GM21717 (cell line): ENCODE data around the gene EEF1AKMT1.

ENCODE experiments used
- ATAC-seq: cut with Tn5 transposase; IDR thresholded peaks from one replicate; pipeline ENCODE4 v1.9.1; 2021; ENCODE audit warnings: mild to moderate bottlenecking, moderate library complexity; ENCODE audit not compliant: unreplicated experiment

Gene EEF1AKMT1

GRCh38 chr13:20721058-20721453 lies 52.7 kb downstream of the EEF1AKMT1 start:
- ATAC-seq = no peak

DNA sequence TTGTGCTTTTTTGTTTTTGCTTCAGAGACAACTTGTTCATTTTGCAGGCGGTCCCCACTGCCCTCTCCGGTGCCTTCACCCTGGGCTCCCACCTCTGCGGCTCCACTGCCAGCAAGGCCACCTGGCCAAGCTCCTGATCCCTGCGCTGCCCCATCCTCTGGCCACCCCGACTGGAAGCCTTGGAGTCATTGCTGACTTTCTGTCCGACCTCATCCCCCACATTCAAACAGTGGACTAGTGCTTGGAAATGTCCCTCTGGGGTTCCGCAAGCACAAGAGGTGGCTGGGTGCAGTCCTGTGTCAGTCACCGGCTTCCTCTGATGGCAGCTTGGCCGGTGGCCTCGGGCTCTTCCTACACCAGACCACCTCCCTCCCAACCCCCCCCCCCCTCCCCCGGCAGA lies 53.3 kb downstream of the EEF1AKMT1 start:
- ATAC-seq = no peak

DNA sequence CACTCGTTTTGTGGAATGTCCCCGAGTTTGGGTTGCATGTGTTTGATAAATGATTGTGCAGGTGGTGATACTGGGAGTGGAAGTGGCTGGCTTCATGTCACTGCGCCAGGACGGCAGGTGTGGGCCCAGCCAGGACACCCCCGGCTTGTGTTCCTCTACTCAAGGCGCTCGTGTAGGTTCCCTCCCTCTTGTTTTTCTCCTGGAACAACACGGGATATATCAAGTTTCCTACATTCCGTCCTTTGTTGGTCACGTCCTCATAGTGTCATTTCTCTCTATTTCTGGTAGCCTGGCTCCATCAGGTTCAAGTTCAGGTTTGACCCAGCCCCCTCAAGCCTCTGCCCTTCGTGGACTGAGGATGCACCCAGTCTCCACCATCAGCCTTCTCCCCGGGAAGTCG lies 54.0 kb downstream of the EEF1AKMT1 start:
- no peak for ATAC-seq

GRCh38 chr13:20718958-20719566 lies 54.7 kb downstream of the EEF1AKMT1 start:
- ATAC-seq = no peak

DNA sequence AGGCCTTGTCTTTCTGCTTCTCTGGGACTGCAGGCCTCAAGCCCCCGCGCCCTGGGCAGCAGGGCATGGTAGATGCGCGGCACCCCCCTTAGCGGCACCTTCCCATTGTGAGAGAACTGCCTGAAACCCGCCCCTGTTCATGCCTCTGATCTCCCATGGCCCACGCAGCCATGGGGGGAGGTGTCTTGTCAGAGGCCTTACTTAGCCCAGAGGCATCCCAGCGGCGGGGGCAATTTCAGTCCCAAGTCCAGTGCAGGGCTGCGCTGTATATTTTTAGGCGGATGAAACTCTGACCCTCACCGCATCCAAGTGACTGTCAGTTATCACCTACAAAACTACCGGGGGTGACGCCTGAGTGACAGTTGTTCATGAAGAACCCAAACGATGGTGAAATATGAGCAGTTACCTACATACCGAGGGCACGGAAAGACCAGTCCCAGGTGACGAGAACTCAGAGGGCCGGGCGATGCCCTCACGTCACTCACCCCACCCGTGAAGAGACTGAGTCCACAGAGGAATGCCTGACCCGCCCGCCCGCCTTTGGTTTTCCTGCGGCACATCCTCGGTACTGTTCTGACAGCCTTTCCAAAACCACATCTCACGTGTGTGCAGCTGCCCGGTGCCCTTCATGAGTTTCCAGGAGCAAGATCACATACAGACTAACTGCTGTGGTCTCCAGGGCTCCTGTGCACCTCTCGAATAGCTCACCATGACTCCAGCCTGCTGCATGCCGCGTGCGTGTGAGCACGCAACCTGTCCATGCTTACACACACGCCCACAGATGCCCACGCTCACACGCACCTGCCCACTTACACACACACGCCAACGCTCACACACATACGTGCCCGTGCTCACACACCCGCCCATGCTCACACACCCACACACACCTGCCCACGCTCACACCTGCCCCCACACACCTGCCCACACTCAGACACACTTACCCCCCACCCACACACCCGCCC lies 55.9 kb downstream of the EEF1AKMT1 start:
- no peak for ATAC-seq

- ATAC-seq = no peak
Measured at GRCh38 chr13:20716951-20717350, 56.8 kb downstream of the EEF1AKMT1 start.

DNA sequence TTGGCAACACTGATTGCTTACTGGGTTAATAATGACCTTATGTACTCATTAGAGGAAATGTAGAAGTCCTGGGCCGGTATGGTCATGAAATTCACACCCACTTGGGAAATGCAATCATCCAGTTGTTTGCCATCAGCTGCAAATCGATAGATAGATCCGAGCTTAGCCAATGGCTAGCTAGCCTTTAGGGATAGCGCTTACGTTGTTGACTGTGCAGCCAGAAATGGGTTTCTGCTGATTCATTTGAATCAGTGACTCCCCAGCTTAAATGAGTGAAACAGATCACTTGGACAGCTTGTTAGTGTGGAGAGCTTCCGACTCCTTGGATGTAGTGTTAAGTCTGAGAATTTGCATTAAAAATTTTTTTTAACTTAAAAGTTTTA lies 58.4 kb downstream of the EEF1AKMT1 start:
- ATAC-seq = no peak

GRCh38 chr13:20714563-20715329 lies 59.0 kb downstream of the EEF1AKMT1 start:
- no peak for ATAC-seq

- ATAC-seq = no peak
Measured at GRCh38 chr13:20714161-20714560, 59.6 kb downstream of the EEF1AKMT1 start.

GRCh38 chr13:20713751-20714150 lies 60.0 kb downstream of the EEF1AKMT1 start:
- ATAC-seq = no peak

DNA sequence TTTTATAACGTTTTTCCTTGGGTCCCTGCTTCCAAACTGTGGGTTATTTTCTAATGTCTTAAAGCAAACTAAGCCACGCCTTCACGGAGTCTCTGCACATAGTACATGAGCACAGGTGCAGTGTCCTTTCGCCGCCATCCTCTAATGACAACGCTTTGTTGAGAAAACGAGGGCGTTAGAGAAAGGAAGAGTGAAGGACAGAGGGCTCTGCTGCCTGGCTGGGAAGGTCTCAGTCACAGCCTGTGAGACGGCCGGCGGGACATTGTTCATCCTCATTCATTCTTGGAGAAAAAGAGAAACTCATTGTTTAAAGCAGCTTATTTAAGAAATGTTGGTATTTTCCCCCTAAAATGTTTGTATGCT lies 60.8 kb downstream of the EEF1AKMT1 start:
- ATAC-seq = no peak

- ATAC-seq = no peak
Measured at GRCh38 chr13:20711301-20712044, 62.3 kb downstream of the EEF1AKMT1 start.

DNA sequence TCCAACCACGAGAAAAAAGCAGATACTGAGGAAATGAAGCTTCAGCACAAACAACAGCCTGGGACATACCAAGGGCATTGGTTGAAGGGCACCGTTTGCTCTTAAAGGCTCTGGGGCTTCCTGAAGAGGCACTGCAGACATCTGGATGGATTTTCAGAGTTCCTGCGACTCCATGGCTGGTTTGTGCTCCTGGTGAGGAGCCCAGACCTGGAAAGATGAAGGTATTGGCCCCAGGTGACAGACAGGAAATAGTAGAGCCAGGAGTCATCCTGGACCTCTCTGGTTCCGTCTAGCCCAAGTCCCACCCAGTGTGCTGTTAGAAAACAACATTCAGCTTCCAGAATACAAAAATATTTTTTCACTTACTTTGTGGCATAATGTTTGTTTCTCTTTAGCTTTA lies 64.0 kb downstream of the EEF1AKMT1 start:
- ATAC-seq = no peak

GRCh38 chr13:20709369-20709768 lies 64.4 kb downstream of the EEF1AKMT1 start:
- no peak for ATAC-seq

DNA sequence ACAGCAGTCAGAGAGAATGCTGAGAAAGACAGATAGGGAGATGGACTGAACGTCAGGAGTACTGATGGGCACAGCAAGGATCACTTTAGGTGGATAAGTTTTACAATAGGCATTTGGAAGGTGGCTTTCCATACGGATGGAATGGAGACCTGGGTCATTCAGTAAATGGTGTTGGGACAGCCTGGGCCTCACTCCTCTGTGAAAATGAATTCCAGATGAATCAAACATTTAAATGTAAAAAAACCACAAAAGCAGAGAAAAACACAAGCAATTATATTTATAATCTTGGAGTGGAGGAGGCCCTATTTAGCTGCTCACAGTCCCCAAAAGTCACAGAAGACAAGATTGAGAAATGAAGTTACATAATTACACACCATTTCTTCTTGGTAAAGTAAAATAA lies 65.5 kb downstream of the EEF1AKMT1 start:
- no peak for ATAC-seq

- no peak for ATAC-seq
Measured at GRCh38 chr13:20706661-20707060, 67.1 kb downstream of the EEF1AKMT1 start.

DNA sequence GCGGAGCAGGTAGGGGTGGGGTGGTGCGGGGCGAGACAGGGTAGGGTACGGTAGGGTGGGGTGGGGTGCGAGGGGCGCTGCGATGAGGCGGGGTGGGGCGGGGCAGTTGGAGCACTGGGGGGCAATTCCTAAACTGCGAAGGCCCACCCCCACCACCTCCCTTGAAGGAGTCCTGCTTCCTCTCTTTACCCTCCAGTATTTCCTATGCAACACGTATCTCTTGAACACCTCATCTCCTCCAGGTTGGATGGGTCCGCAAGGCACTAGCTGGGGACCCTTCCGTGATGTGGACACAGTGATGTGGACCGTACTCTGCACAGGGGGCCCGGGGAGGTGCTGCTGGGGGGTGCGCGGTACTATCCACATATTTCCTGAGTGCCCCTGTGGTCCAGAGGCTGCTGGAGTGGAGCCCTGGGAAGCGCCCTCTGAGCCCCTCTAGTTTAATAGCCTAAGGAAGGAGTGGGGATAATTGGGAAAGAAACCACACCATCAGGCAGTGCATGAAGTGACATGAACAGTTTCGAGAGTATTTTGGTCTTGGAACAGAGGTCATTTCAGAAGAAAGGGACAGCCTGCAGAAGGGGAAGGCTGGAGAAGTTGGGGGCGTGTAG lies 69.2 kb downstream of the EEF1AKMT1 start:
- ATAC-seq = no peak

DNA sequence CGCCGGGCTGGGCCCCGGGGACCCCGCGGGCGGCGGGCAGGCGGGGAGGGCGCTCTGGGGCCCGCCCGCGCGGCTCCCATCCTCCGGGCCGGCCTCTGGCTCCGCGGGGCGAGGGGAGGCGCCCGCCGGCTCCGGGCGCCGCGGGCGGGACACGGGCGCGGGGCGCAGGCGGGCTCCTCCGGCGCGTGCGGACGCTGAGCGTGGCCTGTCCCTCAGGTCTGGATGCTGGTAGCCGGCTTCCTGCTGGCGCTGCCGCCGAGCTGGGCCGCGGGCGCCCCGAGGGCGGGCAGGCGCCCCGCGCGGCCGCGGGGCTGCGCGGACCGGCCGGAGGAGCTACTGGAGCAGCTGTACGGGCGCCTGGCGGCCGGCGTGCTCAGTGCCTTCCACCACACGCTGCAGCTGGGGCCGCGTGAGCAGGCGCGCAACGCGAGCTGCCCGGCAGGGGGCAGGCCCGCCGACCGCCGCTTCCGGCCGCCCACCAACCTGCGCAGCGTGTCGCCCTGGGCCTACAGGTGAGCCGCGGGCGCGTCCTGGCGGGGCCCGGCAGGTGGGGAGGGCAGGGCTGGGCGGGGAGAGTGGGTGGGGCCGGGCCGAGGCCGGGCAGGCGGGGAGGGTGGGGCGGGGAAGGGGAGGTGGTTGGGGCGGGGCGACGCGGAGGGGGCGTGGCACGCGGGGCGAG lies 69.8 kb downstream of the EEF1AKMT1 start:
- ATAC-seq = peak; percentile 83

DNA sequence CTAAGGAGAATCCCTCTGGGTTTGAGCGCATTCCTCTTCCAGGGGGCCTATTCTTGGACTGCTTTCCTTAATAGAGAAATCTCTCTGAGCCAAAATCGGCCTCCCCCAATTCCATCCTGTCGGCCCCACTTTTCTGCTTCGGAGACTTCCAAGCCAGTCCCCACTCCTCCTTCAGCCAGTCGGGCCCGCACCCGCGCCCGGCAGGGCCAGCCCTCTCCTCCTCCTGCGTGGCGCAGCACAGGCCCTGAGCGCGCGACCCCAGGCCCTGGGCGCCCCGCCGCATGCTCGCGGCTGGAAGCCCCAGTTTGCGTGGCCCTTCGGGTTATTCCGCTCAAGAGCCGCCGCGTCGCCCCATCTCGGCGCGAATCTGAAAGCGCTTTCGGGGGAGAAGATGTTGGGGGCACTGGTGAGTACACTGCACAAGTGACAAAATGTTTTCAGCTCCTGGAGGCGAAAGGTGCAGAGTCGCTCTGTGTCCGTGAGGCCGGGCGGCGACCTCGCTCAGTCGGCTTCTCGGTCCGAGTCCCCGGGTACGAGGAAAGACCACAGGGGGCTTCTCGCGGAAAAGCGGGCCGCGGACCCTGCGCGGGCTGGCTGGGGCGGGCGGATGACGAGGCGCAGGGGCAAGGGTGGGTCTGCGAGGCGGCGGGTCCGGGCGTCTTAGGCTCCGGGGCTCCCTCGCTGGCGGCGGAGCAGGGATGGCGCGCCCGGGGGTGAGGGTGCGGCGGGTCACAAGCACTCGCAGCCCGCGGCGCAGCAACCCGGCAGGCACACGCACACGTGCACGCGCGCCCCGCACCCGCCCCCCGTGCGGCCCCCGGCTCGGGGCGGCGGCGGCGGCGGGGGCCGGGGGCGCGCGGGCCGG lies 70.6 kb downstream of the EEF1AKMT1 start, which contains the start of gene IL17D:
IL17D (plus strand) TSS at position 785 of the 865 bp plus-strand sequence. CDS start 303 bp downstream, outside the sequence.
- peak; percentile 25 for ATAC-seq
